ENCODE data around the gene ZNF865.

The ZNF865 gene

DNA sequence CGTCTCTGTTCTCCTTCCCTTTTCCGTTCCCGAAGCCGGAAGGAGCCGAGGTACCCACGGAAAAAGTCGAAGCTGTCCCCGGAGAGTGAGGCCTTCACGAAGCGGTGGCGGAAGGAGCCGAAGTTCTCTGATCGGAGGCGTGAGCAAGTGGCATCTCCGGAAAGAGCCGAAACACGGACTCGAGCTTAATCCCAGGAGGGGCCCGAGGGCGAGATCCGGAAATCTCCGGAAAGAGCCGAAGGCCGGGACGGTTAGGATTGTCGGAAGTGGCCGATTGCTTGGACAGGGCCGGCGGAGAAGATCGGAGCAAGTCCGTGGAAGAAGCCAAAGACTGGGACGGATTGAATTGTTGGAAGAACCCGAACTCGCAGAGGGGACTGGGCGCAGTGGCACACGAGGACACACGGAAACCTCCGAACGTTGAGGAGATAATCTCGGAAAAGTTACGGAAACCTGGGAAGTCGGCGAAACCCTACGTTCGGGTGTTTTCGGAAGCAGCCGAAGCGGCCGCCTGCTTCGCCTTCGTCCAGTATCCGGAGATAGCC lies 48.9 kb downstream of the ZNF865 start:
- ChIA-PET POLR2A (interaction anchor here (0.5 to 1.4 kb wide), 17 partner anchors 9 to 315 kb away, joined by 3 to 10 read pairs (median 4); partner anchors contain the start of genes FIZ1, UBE2S, ZNF628 and ZNF784), CTCF (interaction anchor here (0.6 to 3.4 kb wide), 18 partner anchors 9 to 487 kb away, joined by 3 to 39 read pairs (median 6); partner anchors contain the start of genes FIZ1, ZNF444, ZNF581 and ZNF865)
- TF ChIP-seq, protein P1, sequence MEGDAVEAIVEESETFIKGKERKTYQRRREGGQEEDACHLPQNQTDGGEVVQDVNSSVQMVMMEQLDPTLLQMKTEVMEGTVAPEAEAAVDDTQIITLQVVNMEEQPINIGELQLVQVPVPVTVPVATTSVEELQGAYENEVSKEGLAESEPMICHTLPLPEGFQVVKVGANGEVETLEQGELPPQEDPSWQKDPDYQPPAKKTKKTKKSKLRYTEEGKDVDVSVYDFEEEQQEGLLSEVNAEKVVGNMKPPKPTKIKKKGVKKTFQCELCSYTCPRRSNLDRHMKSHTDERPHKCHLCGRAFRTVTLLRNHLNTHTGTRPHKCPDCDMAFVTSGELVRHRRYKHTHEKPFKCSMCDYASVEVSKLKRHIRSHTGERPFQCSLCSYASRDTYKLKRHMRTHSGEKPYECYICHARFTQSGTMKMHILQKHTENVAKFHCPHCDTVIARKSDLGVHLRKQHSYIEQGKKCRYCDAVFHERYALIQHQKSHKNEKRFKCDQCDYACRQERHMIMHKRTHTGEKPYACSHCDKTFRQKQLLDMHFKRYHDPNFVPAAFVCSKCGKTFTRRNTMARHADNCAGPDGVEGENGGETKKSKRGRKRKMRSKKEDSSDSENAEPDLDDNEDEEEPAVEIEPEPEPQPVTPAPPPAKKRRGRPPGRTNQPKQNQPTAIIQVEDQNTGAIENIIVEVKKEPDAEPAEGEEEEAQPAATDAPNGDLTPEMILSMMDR (IDR thresholded peaks at IDR 0.05; ENCODE audit: control extremely low read depth, extremely low read depth, low read depth, missing control alignments) = no peak
- DNase-seq (ENCODE audit: extremely low spot score) = peak; percentile 92

DNA sequence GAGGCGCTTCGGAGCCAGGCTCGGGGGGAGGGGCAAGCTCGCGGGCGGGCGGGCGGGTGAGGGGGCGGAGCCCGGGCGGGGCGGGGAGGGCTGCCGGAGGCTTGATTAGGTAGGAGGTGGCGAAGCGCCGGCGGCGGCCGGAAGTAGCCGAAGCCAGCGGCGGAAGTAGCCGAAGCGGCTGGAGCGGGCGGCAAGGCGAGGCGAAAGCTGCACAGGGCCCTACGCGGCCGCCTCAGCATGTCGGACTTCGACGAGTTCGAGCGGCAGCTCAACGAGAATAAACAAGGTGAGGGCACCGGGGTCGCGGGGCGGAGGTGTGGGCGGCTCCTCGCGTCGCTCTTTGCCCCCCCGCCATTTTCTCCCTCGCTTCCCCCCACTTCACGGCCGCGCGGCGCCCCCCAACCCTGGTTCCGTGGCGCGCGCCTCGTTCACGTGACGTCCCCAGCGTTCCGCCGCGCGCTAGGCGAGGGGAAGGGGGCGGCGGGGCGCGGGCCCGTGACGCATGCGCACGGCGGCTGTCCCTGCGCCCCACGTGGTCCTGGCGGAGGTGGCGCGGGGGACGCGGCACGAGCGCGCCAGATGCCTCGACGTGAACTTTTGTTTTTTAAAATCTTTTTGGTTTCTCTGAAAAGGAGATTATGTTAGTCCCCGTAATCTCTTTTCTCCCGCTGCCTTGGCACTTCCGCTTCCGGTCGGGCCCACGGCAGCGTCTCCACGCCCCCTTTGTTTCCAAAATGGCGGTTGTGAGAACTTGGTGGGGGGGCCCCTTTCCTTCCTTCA lies 49.6 kb downstream of the ZNF865 start, which contains the start of gene U2AF2:
Gene U2AF2 (plus strand): TSS at position 168 of the 780 bp plus-strand sequence. CDS start 70 bp downstream, at position 238.
- TF ChIP-seq, protein P1 (IDR thresholded peaks at IDR 0.05; ENCODE audit: control extremely low read depth, extremely low read depth, low read depth, missing control alignments) = no peak
- POLR2A ChIA-PET = interaction anchor here (0.5 to 1.4 kb wide), 16 partner anchors 8 to 316 kb away, joined by 3 to 10 read pairs (median 4); partner anchors contain the start of genes FIZ1, ZNF628 and ZNF784
- CTCF ChIA-PET = interaction anchor here (0.6 to 3.4 kb wide), 18 partner anchors 9 to 486 kb away, joined by 3 to 39 read pairs (median 6); partner anchors contain the start of genes FIZ1, ZNF444, ZNF581 and ZNF865
- peak; percentile 95 for DNase-seq (ENCODE audit: extremely low spot score)

GRCh38 chr19:55655648-55656040 lies 50.2 kb downstream of the ZNF865 start:
- TF ChIP-seq, protein P1 (IDR thresholded peaks at IDR 0.05; ENCODE audit: control extremely low read depth, extremely low read depth, low read depth, missing control alignments) = no peak
- POLR2A ChIA-PET = no interaction called here
- DNase-seq (ENCODE audit: extremely low spot score) = no peak
- CTCF ChIA-PET = interaction anchor here (1.2 to 5.0 kb wide), 4 partner anchors 13 to 151 kb away, joined by 3 to 28 read pairs (median 12); partner anchors contain the start of gene ZNF581

DNA sequence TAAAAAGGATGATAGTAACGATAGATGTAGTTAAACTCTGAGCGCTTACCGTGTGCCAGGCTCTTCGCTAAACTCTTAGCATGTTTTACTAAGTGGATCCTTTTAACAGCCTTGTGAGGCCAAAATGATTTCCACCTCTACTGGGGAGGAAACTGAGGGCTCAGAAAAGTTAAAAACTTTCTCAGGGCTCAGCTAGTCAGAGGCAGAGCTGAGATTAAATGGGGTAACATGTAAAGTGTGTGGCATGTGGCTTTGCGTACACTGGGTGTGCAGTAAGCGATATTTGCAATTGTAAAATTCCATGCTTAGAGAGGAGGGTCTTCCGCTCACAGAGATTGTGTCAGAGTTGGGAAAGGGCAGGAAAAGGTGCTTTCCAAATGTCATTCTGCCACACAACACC lies 51.1 kb downstream of the ZNF865 start:
- TF ChIP-seq, protein P1 (IDR thresholded peaks at IDR 0.05; ENCODE audit: control extremely low read depth, extremely low read depth, low read depth, missing control alignments) = no peak
- CTCF ChIA-PET = interaction anchor here (0.9 to 5.0 kb wide), 11 partner anchors 9 to 653 kb away, joined by 3 to 28 read pairs (median 4); partner anchors contain the start of gene ZNF581
- POLR2A ChIA-PET = interaction anchor here (0.5 to 1.1 kb wide), 4 partner anchors 9 to 17 kb away, joined by 3 to 4 read pairs (median 4); partner anchors contain the start of gene CCDC106
- DNase-seq (ENCODE audit: extremely low spot score) = no peak

DNA sequence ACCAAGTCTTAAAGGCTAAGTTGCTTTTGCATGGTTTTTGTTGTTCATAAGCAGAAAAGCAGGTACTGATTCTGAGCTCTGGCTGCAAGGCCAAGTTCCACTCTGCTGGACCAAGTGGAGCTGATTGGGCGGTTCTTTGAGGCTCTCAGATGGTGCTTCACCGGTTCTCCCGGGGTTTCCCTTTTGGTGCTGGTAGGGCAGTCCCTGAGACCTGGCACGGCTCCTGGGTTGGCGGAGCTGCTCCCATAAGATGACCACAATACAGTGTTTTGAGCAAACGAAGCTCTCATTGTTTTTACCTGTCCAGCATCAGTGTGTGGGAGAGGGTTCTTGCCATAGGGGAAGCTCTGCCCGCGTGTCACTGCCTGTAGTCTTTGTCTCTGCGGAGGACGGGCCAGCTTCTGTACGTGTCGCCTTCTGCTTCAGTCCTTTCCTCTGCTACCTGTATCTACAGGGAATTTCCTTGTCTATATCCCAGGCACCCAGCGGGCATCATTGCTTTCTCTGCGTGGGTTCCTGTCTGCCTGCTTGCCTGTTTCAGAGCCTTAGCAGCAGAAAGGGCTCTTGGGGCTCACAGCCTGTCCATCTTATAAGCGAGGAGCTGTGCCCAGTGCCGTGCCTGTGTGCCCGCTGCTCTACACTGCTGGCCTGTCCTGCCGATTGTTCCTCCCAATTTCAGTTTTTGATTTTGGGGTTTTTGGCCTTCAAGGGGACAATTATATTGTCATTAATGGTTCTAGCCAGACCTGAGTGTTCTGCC lies 51.7 kb downstream of the ZNF865 start:
- CTCF ChIA-PET = interaction anchor here (0.9 to 5.0 kb wide), 12 partner anchors 9 to 676 kb away, joined by 3 to 28 read pairs (median 4); partner anchors contain the start of gene ZNF581
- POLR2A ChIA-PET = interaction anchor here (0.5 to 1.2 kb wide), 5 partner anchors 10 to 16 kb away, joined by 3 to 6 read pairs (median 4); partner anchors contain the start of gene CCDC106
- DNase-seq (ENCODE audit: extremely low spot score) = no peak
- TF ChIP-seq, protein P1 (IDR thresholded peaks at IDR 0.05; ENCODE audit: control extremely low read depth, extremely low read depth, low read depth, missing control alignments) = no peak
